HepG2 (cell line): ENCODE measurements around the gene SEPTIN2. TPM values are rescaled to one million over a fixed set of nuclear protein-coding genes. Genes with fewer than 3 reads are reported as not detected.

Experiments used
- ATAC-seq: fragments of 200-7000 bp; cut with Tn5 transposase; 3 replicates; pipeline ENCODE4 v1.9.1; 2020; ENCODE audit warnings: mild to moderate bottlenecking, moderate library complexity
- BruUV-seq: library from RNA; stranded (reverse); fragments of 400-500 nt; replicated peaks from 2 replicates; lab custom pipeline; 2021; lab: Mats Ljungman, UMichigan
- CTCF ChIA-PET: fragments of 300-600 bp; formaldehyde crosslinking; extraction: SDS; loops from one replicate; lab custom pipeline; 2021; ENCODE audit warnings: low total read pairs, inconsistent platforms, low intra/inter-chr PET ratio; lab: Yijun Ruan, JAX
- POLR2A ChIA-PET: fragments of 350-600 bp; sonication (Branson Sonifier 250); formaldehyde crosslinking; loops from one replicate; lab custom pipeline; 2020; ENCODE audit warnings: antibody characterized with exemption, inconsistent platforms; lab: Yijun Ruan, JAX
- DNase-seq: peaks from one replicate; pipeline ENCODE4 v3.0.0-alpha.2; 2015; ENCODE audit warnings: low spot score
- FAIRE-seq: peaks from 3 replicates; lab custom pipeline; 2011; peaks lifted over from hg19 to GRCh38; lab: Jason Lieb, UNC
- H2AFZ ChIP-seq: one replicate; pipeline ENCODE4 v1.6.1; 2011; ENCODE audit warnings: low read length, inconsistent platforms
- H3K27ac ChIP-seq: fragments of 300-600 bp; 3 replicates; pipeline ENCODE4 v1.8.0; 2011; ENCODE audit warnings: mixed run types, mild to moderate bottlenecking, mixed read lengths, low read length, inconsistent platforms; ENCODE audit not compliant: insufficient read depth; ENCODE audit errors: extremely low read length
- H3K27me3 ChIP-seq, 2 experiments: fragments of 200-600 bp in 1 of 2; 2 replicates in 1 of 2; 3 replicates in 1 of 2; pipeline versions ENCODE4 v1.6.0 to v1.8.0; 2011; ENCODE audit warnings: low read length in 2 of 2, mild to moderate bottlenecking in 2 of 2, moderate library complexity in 2 of 2, inconsistent platforms in 1 of 2; ENCODE audit not compliant: insufficient read depth in 2 of 2, control insufficient read depth in 1 of 2
- H3K36me3 ChIP-seq, 2 experiments: fragments of 200-600 bp in 1 of 2; replicated peaks in 1 of 2; 2 replicates in 1 of 2; 3 replicates in 1 of 2; pipeline versions ENCODE4 v1.5.1 to v1.8.0; 2011; ENCODE audit warnings: low read length in 2 of 2, inconsistent platforms in 1 of 2; ENCODE audit not compliant: insufficient read depth in 2 of 2, control insufficient read depth in 1 of 2
- H3K4me1 ChIP-seq: 2 replicates; pipeline ENCODE4 v1.5.1; 2012; ENCODE audit warnings: low read length, inconsistent platforms; ENCODE audit not compliant: insufficient read depth
- H3K4me2 ChIP-seq: 2 replicates; pipeline ENCODE4 v1.6.0; 2011; ENCODE audit warnings: low read depth, low read length, inconsistent platforms
- H3K4me3 ChIP-seq, 3 experiments: fragments of 200-600 bp in 1 of 3; sonication (generic), shearing (Covaris generic) in 1 of 3; replicated peaks in 1 of 3; 2 replicates each; pipeline ENCODE4 v1.5.1; 2011 to 2016; ENCODE audit warnings: low read length in 3 of 3, inconsistent platforms in 2 of 3, low read depth in 2 of 3, mild to moderate bottlenecking in 2 of 3, control low read depth in 1 of 3, mixed read lengths in 1 of 3; ENCODE audit not compliant: insufficient read depth in 1 of 3
- H3K79me2 ChIP-seq: one replicate; pipeline ENCODE4 v1.6.1; 2011; ENCODE audit warnings: low read length, inconsistent platforms; ENCODE audit not compliant: insufficient read depth
- H3K9ac ChIP-seq: 2 replicates; pipeline ENCODE4 v1.6.0; 2011; ENCODE audit warnings: mild to moderate bottlenecking, low read depth, low read length, inconsistent platforms; ENCODE audit not compliant: insufficient read depth
- H3K9me3 ChIP-seq: 2 replicates; pipeline ENCODE4 v1.5.1; 2012; ENCODE audit warnings: mild to moderate bottlenecking, low read length
- H4K20me1 ChIP-seq: 2 replicates; pipeline ENCODE4 v1.6.0; 2011; ENCODE audit warnings: inconsistent platforms, mild to moderate bottlenecking, low read length, moderate library complexity; ENCODE audit not compliant: insufficient read depth
- LCORL ChIP-seq, 2 experiments: fragments of 450-650 bp in 1 of 2; sonication (generic) in 1 of 2; formaldehyde crosslinking in 1 of 2; IDR thresholded peaks; 2 replicates each; pipeline versions ENCODE4 v1.5.0 to v1.6.1; 2017 to 2020; ENCODE audit warnings: antibody characterized with exemption in 1 of 2, missing genetic modification reagents in 1 of 2
- ZMYM4 ChIP-seq: sonication (generic); formaldehyde crosslinking; IDR thresholded peaks from 2 replicates; pipeline ENCODE4 v1.8.1; 2023; ENCODE audit warnings: mild to moderate bottlenecking, missing genetic modification reagents
- ZNF430 ChIP-seq: sonication (generic); formaldehyde crosslinking; IDR thresholded peaks from 2 replicates; pipeline ENCODE4 v1.9.0; 2021; ENCODE audit warnings: mild to moderate bottlenecking, missing genetic modification reagents
- ZNF737 ChIP-seq: sonication (generic); formaldehyde crosslinking; IDR thresholded peaks from 2 replicates; pipeline ENCODE4 v1.5.0; 2020; ENCODE audit warnings: missing genetic modification reagents, mild to moderate bottlenecking, borderline replicate concordance
- ZSCAN29 ChIP-seq: sonication (generic); formaldehyde crosslinking; conservative IDR thresholded peaks from 2 replicates; pipeline ENCODE4 v1.4.0; 2020; ENCODE audit warnings: mild to moderate bottlenecking, missing genetic modification reagents
- WGBS: methylation state at CpG from one replicate; pipeline ENCODE4 v1.1.6; 2017; ENCODE audit warnings: low lambda C conversion rate; 5-methylcytosine and 5-hydroxymethylcytosine counted together
- in situ Hi-C: cut with HindIII; loops from 2 replicates; pipeline ENCODE4 v1.10.0; 2017; ENCODE audit warnings: low pct_unique_long_range_greater_than_20kb; ENCODE audit not compliant: extremely low pct_ligation_motif_present
- intact Hi-C: fragments of 100-400 bp; cut with micrococcal nuclease; formaldehyde crosslinking; loops from one replicate; pipeline ENCODE4 v1.10.0; 2022; ENCODE audit not compliant: unreplicated experiment
- polyA plus RNA-seq, 8 experiments: library from polyadenylated mRNA; depleted of rRNA in 3 of 8; stranded (reverse) in 7 of 8; unstranded in 1 of 8; fragments of >200 nt; fragmentation: Illumina TruSeq in 4 of 8; extraction: Trizol in 4 of 8; gene quantifications; 2 replicates each; pipeline versions ENCODE4 v1.2.1 to v1.2.3, GENCODE V29; 2011 to 2016; ENCODE audit warnings: low read depth in 4 of 8, missing spikeins in 1 of 8, mixed read lengths in 1 of 8; ENCODE audit not compliant: insufficient read depth in 1 of 8
- total RNA-seq, 5 experiments: library from RNA; depleted of rRNA; stranded (reverse); fragments of >200 nt; fragmentation: Illumina TruSeq; extraction: Trizol; gene quantifications; 2 replicates each; pipeline ENCODE4 v1.2.3, GENCODE V29; 2016; ENCODE audit warnings: low read depth in 1 of 5
- TF ChIP-seq, protein P1 (sequence below): sonication (generic); formaldehyde crosslinking; IDR thresholded peaks from 2 replicates; pipeline ENCODE4 v1.9.0; 2022; ENCODE audit warnings: low read depth, missing genetic modification reagents
- TF ChIP-seq, protein P2 (sequence below): sonication (generic); formaldehyde crosslinking; IDR thresholded peaks from 2 replicates; pipeline ENCODE4 v1.9.0; 2022; ENCODE audit warnings: missing genetic modification reagents, mild to moderate bottlenecking, borderline replicate concordance
- TF ChIP-seq, protein P3 (sequence below): sonication (generic); formaldehyde crosslinking; IDR thresholded peaks from 2 replicates; pipeline ENCODE4 v1.4.0; 2020; ENCODE audit warnings: mild to moderate bottlenecking, missing genetic modification reagents
- TF ChIP-seq, protein P4 (sequence below): sonication (generic); formaldehyde crosslinking; IDR thresholded peaks from 2 replicates; pipeline ENCODE4 v1.5.0; 2020; ENCODE audit warnings: mild to moderate bottlenecking, missing genetic modification reagents
- TF ChIP-seq, protein P5 (sequence below): sonication (generic); formaldehyde crosslinking; IDR thresholded peaks from 2 replicates; pipeline ENCODE4 v1.5.1; 2020; ENCODE audit warnings: missing genetic modification reagents, mild to moderate bottlenecking, borderline replicate concordance

The SEPTIN2 gene
- total and polyA plus RNA-seq, 2 of the 13 experiments (the other 11 are each of a cell fraction or from before 2014, with no cell fraction given), result 493 to 733 TPM

DNA sequence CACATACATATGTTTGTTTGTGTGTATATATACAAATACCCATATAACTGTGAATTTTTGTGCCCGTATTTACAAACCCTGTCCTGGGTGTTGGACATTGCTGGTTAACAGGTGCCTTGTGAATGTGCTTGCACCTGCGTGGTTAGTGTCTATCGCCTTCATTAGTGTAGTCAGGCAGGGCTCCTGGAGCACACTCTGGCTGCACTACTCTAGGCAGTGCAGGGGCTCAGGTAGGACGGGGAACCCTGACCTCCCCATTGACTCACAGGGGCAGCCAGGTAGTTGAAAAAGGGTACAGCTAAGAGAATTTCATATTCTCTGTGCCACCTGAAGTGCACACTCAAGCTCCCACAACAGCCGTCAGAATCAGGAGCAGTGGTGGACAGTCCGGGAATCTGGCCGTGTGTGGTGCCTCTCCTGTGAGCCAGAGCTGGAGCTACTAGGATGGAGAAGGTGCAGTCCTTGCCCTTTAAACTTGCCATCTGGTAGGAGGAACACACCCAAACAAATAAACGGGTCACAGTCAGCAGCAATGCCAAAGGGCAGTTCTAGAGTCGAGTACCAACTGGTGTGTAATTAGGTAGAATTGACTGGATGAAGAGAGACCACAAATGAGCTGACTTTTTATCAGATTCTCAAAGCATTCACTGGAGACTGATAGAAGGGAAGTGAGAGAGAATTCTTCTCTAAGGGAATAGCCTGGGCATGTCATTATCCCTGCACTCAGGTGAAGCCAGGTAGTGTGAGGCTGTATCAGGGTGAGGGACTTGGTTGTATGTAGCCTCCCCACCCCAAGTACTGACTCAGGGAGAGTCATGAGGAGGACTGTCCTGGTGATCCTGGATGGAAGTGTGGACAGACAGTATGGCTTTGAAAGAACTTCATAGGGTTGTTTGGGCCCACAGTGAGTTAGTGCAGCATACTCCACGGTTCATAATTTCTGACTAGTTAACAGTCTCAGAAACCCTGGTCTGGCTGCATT lies 84.5 kb downstream of the SEPTIN2 start:
- H3K79me2 ChIP-seq, result peaks cover 2% of the 10 kb centered on the region
- no TSS peak for BruUV-seq
- POLR2A ChIA-PET, result no interaction called here
- peaks cover 21% of the 10 kb centered on the region for H3K4me1 ChIP-seq
- CTCF ChIA-PET, result no interaction called here
- H3K9me3 ChIP-seq, result no peaks in the 10 kb centered on the region
- H2AFZ ChIP-seq, result no peak overlapping the region
- H3K36me3 ChIP-seq, result peaks cover 6 to 9% of the 10 kb centered on the region in 2 experiments
- TF ChIP-seq, protein P1, sequence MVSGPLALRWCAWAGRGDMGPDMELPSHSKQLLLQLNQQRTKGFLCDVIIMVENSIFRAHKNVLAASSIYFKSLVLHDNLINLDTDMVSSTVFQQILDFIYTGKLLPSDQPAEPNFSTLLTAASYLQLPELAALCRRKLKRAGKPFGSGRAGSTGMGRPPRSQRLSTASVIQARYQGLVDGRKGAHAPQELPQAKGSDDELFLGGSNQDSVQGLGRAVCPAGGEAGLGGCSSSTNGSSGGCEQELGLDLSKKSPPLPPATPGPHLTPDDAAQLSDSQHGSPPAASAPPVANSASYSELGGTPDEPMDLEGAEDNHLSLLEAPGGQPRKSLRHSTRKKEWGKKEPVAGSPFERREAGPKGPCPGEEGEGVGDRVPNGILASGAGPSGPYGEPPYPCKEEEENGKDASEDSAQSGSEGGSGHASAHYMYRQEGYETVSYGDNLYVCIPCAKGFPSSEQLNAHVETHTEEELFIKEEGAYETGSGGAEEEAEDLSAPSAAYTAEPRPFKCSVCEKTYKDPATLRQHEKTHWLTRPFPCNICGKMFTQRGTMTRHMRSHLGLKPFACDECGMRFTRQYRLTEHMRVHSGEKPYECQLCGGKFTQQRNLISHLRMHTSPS (CRISPR knock-in tag), result peak; percentile 74; the same call in 1 of the 2 replicates
- TF ChIP-seq, protein P2, sequence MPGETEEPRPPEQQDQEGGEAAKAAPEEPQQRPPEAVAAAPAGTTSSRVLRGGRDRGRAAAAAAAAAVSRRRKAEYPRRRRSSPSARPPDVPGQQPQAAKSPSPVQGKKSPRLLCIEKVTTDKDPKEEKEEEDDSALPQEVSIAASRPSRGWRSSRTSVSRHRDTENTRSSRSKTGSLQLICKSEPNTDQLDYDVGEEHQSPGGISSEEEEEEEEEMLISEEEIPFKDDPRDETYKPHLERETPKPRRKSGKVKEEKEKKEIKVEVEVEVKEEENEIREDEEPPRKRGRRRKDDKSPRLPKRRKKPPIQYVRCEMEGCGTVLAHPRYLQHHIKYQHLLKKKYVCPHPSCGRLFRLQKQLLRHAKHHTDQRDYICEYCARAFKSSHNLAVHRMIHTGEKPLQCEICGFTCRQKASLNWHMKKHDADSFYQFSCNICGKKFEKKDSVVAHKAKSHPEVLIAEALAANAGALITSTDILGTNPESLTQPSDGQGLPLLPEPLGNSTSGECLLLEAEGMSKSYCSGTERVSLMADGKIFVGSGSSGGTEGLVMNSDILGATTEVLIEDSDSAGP (CRISPR knock-in tag), result peak; percentile 54; the same call in 1 of the 2 replicates
- TF ChIP-seq, protein P3, sequence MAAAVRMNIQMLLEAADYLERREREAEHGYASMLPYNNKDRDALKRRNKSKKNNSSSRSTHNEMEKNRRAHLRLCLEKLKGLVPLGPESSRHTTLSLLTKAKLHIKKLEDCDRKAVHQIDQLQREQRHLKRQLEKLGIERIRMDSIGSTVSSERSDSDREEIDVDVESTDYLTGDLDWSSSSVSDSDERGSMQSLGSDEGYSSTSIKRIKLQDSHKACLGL (CRISPR knock-in tag), result no peak
- TF ChIP-seq, protein P4, sequence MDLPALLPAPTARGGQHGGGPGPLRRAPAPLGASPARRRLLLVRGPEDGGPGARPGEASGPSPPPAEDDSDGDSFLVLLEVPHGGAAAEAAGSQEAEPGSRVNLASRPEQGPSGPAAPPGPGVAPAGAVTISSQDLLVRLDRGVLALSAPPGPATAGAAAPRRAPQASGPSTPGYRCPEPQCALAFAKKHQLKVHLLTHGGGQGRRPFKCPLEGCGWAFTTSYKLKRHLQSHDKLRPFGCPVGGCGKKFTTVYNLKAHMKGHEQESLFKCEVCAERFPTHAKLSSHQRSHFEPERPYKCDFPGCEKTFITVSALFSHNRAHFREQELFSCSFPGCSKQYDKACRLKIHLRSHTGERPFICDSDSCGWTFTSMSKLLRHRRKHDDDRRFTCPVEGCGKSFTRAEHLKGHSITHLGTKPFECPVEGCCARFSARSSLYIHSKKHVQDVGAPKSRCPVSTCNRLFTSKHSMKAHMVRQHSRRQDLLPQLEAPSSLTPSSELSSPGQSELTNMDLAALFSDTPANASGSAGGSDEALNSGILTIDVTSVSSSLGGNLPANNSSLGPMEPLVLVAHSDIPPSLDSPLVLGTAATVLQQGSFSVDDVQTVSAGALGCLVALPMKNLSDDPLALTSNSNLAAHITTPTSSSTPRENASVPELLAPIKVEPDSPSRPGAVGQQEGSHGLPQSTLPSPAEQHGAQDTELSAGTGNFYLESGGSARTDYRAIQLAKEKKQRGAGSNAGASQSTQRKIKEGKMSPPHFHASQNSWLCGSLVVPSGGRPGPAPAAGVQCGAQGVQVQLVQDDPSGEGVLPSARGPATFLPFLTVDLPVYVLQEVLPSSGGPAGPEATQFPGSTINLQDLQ (CRISPR knock-in tag), result 0 out of 2 replicates have a peak, but pooled peaks have one; percentile 55
- TF ChIP-seq, protein P5, sequence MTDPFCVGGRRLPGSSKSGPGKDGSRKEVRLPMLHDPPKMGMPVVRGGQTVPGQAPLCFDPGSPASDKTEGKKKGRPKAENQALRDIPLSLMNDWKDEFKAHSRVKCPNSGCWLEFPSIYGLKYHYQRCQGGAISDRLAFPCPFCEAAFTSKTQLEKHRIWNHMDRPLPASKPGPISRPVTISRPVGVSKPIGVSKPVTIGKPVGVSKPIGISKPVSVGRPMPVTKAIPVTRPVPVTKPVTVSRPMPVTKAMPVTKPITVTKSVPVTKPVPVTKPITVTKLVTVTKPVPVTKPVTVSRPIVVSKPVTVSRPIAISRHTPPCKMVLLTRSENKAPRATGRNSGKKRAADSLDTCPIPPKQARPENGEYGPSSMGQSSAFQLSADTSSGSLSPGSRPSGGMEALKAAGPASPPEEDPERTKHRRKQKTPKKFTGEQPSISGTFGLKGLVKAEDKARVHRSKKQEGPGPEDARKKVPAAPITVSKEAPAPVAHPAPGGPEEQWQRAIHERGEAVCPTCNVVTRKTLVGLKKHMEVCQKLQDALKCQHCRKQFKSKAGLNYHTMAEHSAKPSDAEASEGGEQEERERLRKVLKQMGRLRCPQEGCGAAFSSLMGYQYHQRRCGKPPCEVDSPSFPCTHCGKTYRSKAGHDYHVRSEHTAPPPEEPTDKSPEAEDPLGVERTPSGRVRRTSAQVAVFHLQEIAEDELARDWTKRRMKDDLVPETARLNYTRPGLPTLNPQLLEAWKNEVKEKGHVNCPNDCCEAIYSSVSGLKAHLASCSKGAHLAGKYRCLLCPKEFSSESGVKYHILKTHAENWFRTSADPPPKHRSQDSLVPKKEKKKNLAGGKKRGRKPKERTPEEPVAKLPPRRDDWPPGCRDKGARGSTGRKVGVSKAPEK (CRISPR knock-in tag), result no peak
- TF ChIP-seq ZNF737 (CRISPR knock-in tag) (0 out of 2 replicates have a peak, but pooled peaks have one; percentile 35), LCORL (IDR thresholded peaks at IDR 0.05) (no peak), LCORL (CRISPR knock-in tag; IDR thresholded peaks at IDR 0.05) (0 out of 2 replicates have a peak, but pooled peaks have one; percentile 7), ZNF430 (CRISPR knock-in tag) (0 out of 2 replicates have a peak, but pooled peaks have one; percentile 22), ZSCAN29 (0 out of 2 replicates have a peak, but pooled peaks have one; percentile 5), ZMYM4 (CRISPR knock-in tag) (peak; percentile 28; the same call in 1 of the 2 replicates)
- H3K9ac ChIP-seq, result no peak overlapping the region
- intact Hi-C loops (no loop called here), in situ Hi-C loops (no loop called here)
- no peak overlapping the region for H3K27ac ChIP-seq
- peak; percentile 89 for ATAC-seq
- WGBS, result 63% methylated on average over 10 of the region's 10 CpGs
- peaks cover 7% of the 10 kb centered on the region; the same call in 1 of the 2 replicates for H4K20me1 ChIP-seq
- DNase-seq, result peak; percentile 16
- H3K4me2 ChIP-seq, result no peak overlapping the region
- no peak overlapping the region for H3K4me3 ChIP-seq
- FAIRE-seq, result peak; percentile 76
- no peaks in the 10 kb centered on the region for H3K27me3 ChIP-seq
